ENCODE measurements around the gene COL4A2.

The COL4A2 gene

DNA sequence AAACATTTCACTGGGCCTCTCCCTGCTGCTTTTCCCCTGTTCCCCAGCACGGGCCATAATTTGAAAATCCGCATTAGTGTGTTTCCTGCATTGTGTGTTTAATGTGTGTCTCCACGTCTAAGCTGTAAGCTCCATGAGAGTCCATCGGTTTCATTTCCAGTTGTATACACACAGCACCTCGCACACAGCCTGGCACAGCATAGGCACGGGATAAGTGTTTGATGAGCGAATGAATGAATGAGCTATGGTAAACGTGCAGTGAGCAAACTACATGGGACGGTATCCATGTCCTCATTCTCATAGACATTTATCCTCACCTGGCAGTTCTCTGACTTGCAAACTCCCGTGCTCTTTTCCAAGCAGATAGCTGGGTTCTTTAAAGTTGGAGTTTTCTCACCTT lies 148.4 kb downstream of the COL4A2 start:
- no peak for DNase-seq (ENCODE audit: low spot score)

DNA sequence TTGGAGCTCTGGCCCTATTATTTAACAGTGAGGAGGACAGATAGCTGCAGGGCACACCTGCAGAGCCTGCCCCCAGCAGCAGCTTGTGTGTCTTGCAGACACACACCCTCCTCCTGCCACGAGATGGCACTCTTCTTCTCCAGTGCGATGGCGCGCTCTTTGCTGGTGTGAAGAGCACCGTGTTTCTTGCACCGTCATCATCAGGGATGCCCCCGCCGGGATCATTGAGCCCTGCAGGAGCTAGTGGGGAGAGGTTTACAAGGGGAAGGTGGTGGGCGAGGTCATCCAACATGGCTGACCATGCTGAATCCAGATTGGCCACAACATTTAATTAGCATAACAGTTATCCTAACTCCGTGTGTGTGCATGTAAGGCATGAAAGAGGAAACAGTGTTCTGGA lies 148.9 kb downstream of the COL4A2 start:
- DNase-seq (ENCODE audit: low spot score), result peak; percentile 80

DNA sequence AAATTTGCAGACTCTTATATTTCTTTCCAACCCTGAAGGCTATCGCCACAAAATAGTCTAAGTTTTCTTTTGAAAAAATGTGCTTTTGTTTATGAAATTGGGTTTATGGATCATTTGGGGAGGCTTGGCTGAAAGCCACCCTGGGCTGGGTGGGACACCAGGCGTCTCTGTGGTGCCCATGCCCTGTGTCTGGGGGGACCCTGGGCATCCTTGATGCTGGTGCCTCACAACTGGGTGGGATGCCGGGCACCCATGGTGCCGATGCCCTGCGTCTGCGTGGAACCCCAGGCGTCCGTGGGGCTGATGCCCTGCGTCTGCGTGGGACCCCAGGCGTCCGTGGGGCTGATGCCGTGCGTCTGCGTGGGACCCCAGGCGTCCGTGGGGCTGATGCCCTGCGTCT lies 149.5 kb downstream of the COL4A2 start:
- no peak for DNase-seq (ENCODE audit: low spot score)

DNA sequence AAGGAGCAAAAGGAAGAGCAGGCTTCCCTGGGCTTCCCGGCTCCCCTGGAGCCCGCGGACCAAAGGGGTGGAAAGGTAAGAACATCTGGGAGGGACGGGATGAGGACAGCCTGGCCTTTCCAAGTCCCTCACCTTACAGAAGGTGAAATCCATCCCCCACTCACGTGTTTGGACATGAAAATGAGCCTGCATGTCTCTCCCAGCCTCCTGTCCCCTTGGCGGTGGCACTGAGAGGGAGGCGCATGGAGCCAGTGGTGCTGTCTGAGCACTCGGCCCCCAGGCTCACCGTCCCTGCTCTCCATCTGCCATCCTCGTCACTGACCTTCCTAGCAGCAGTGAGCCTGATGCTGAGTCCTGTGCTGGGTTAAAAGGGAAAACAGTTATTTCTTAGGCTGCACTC lies 150.3 kb downstream of the COL4A2 start:
- DNase-seq (ENCODE audit: low spot score), result no peak

DNA sequence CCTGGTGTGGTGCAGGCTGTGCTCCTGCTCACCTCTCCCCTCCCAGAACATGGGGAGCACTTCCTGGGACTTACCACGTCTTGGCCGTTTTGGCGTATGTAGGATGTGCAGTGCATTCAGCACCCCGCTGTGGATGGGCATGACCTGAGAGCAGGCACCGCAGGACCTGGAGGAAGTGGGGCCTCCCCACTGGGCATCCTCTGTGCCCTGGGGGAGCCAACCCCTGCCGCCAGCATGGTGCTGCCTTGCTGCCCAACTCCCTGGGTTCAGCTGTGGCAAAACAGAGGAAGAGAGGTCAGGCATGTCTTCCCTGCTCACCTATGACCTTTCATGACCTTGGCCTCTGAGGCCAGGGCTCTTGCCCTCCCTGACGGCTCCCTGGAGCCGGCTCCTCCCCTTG lies 150.9 kb downstream of the COL4A2 start:
- DNase-seq (ENCODE audit: low spot score), result no peak

DNA sequence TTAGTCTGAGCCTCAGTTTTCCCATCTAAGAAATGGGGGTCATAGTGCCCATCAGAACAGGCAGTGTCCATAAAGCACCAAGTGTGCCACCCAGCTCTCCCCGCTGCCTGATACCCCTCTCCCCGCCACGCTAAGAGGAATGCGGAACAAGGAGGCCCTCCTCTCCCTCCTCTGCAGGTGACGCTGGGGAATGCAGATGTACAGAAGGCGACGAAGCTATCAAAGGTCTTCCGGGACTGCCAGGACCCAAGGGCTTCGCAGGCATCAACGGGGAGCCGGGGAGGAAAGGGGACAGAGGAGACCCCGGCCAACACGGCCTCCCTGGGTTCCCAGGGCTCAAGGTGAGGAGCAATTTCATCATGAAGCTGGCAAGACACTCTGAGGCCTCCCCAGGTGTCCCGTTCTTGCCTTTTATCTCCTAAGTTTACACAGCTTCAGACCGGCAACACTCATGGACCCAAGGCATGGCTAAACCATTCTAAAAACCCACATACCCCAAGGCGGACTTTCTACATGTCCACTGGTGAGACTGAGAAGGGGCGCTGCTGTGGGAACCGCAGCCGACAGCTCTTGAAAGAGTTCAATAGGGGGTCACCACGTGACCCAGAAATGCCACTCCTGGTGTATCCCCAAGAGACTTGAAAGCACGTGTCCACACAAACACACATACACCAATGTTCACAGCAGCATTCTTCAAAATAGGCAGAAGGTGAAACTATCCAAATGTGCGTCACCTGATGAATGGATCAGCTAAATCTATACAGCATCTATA lies 151.7 kb downstream of the COL4A2 start:
- DNase-seq (ENCODE audit: low spot score), result no peak

DNA sequence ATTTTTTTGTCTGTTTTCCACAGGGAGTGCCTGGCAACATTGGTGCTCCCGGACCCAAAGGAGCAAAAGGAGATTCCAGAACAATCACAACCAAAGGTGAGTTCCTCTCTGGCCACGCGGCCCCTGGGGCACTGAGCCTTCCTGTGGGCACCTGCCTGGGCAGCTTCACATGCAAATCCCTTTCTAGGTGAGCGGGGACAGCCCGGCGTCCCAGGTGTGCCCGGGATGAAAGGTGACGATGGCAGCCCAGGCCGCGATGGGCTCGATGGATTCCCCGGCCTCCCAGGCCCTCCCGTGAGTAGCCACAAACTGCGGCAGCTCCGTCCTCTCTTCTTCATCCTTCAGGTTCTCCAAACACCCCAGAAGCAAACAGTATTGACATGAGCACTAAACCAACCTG lies 155.0 kb downstream of the COL4A2 start:
- DNase-seq (ENCODE audit: low spot score), result no peak

DNA sequence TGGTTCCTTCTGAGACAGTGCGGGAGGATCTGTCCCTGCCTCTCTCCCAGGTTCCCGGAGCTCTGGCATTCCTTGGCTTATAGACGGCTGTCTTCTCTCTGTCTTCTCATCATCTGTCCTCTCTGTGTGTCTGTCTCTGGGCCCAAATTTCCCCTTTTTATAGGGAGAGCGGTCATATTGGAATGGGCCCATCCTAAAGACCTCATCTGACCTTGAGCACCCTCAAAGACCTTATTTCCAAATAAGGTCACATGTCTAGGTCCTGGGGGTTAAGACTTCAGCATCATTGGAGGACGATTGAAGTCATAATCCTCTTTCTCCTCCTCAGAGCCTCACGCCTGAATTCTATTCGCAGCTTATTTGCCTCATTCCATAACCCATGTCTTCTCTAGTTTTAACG lies 156.1 kb downstream of the COL4A2 start:
- DNase-seq (ENCODE audit: low spot score), result no peak

DNA sequence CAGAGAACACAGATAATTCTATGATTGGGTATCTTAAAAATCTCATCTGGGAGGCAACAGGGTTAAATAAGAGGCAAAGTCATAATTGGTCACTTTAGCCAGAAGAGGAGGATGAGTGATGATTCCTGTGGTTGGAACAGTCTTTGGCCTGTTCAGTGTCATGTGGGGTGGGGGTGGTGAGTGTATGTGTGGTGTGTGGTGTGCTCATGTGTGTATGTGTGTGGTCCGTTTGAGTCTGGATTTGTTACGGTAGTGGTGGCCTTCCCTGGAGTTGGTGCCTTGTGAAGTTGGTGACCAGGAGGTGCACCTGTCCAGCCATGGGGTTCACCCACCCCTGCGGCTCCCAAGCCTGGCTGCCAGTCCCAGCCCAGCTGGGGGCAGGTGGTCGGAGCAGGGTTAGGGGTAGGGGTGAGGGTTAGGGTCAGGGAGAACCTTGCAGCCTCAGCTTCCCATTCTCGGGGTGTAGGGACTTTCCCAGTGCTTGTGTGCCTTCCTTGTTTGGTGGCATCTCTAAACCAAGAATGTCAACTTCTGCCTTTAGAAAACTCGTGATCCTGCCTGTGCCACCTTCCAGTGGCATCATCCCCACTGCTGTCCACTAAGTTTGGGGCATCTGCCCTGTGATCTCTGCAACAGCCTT lies 156.9 kb downstream of the COL4A2 start:
- no peak for DNase-seq (ENCODE audit: low spot score)

DNA sequence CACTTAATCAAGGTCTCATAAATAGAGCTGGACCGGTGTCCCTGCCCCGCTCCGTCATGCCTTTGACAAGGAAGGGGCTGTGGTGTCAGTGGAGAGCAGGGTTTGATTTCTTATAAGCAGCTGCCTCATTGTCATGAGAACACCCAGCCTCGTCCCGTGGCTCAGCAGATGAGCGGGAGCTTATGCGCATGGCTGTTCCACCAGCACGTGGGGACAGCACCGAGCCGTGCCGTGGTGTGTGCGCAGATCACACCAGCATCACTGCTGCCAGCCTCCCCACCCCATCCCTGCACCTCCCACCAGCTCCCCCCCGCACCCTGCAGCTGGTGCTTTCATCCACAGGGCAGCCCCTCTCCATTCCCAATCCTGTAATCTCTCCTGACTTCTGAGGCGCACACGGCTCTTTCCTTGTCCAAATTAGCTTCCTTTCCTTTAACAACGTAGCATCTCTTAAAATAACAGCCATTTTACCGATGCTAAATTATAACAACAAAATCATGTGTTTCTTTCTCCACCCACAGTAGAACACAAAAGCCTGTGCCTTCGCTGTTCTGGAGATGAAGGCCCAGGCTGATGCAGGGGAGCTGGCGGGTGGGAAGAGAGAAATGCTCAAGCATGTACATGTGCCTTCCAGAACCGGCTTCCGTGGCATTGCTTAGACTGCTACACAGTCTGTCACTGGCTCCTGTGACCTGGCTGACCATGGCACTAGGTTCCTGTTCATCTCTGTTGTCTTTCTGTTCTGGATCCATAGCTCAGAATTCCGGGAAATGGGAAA lies 157.7 kb downstream of the COL4A2 start:
- no peak for DNase-seq (ENCODE audit: low spot score)

DNA sequence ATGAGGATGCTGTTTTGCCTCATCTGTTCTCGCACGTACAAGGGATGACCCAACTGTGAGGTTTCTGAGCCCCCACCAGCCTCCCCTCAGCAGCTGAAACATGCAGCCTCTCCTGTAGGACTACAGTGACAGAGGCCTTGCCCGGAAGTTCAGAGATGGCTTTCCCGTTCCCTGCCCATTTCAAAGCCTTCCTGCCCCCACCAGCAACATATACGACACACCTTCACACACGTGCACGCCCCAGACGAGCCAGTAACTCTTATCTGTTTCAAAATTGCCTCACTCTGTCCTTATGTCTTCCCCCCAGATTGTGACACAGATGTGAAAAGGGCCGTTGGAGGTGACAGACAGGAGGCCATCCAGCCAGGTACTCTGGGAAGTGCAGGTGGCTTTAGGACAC lies 158.6 kb downstream of the COL4A2 start:
- no peak for DNase-seq (ENCODE audit: low spot score)

DNA sequence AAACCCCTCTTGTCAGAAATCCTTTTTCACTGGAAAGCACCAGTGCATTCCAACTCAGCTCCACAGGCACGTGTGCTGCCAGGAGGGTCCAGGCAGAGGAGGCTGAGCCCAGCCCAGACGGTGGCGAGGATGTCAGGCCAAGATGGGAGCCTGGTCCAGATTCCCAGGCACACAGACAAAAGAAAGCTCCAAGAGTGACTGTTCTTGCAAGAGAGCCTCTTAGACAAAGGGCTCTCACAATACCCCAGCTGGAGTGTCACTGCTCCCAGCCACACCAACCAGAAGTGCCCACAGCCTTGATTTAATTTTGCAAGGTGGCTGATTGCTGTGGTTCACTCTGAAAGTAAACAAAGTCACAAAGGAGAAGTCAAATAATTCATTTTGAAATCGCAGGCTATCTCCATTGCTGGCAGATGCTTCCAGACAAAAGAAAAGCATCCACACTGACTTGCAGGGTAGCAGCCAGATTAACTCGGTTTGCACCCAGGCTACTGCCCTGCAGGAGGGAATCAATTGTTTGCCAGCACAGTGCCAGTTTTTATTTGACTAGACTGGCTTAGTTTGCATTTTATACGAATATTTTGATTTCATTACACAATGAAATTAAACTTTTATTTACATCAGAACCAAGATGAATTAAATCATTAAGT lies 159.3 kb downstream of the COL4A2 start:
- no peak for DNase-seq (ENCODE audit: low spot score)

DNA sequence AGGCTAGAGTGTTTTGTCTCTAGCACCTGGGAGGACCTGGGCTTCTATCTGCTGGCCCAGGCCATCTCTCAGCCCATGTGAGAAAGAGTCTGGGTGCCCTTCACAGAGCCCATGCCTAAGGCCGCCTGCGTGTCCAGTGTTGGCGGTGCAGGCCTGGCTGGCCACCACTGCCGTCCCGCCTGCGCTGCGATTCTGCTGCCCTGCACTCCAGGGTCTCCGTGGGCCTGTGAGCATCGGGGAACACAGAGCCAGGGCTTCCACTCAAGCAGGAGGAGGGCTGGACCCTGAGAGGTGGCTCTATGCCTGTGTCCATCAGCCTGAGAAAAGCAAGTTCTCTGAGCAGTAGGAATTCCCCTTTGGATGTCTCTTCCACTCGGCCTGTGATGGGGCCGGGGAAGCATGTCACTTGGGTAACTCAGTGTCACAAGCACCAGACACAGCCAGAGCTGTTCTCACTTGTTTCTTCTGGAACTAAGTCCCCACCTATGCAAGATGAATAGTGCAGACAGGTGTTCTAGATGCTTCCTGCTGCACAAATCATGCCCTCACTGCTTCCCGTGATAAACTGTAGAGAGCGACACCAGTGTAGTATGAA lies 160.5 kb downstream of the COL4A2 start:
- DNase-seq (ENCODE audit: low spot score), result no peak

DNA sequence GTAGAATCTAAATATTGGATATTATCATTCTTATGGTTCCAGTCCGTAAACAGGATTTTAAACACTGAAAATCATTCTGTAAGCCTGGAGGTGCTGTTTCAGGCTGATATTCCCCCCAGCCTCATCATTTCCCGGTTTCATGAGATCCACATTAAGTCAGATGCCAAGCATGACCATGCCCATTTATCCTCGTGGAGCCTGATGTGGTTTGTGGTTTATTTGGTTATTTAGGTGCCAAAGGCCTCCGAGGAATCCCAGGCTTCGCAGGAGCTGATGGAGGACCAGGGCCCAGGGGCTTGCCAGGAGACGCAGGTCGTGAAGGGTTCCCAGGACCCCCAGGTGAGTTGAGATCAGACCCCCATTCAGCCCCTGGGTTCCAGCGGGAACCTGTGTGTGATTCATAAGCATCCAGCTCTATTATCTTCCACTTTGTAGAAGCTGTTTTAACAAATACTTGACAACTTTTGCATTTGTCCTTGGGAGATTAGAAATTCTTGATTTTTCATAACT lies 162.0 kb downstream of the COL4A2 start:
- DNase-seq (ENCODE audit: low spot score), result no peak

DNA sequence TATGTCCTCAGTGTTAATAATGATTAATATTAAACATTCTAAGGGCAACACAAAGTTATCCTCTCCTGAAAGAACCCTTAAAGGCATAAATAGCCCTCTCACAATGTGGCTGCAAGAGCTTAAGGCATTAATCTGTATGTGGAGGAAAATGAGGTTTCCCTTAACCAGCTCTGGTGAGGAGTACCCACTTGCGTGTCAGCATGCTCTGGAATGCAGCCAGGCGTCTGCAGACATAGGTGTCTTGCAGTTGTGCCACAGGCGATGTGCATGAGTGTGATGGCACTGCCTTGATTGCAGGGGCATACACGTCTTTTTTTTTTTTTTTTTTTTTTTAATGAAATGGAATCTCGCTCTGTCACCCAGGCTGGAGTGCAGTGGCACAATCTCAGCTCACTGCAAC lies 162.5 kb downstream of the COL4A2 start:
- no peak for DNase-seq (ENCODE audit: low spot score)

DNA sequence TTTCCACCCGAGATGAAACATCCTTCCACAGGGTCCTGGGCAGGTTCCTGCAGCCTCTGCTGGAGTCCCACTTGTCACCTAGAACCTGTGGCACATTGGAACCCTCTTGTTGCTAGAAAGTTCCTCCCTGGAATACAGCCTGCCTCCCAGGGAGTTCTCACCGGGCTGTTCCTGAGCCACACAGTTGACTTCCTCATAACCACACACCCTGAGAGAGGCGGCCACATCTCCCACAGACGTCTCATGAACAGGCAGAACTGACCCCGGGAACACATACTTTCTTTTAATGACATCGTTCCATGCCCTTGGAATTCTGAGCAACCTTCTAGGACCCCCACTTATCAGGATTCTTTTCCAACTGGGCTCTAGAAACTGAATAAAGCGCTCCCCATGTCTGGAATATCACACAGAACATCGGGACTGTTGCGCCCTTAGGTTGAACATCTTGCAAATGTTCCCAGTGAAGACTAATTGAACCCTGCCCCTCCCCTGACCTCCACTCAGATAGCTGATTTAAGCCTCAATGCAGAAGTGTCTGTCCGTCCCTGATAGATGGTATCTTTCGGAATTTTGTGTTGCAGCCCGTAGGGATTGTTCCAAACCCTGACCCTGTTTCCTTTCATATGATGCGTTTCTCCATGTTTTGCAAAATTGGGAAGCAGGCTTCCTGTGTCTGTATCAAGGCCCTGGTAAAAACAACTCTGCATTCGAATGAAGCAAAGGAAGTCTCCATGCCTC lies 163.4 kb downstream of the COL4A2 start:
- no peak for DNase-seq (ENCODE audit: low spot score)

DNA sequence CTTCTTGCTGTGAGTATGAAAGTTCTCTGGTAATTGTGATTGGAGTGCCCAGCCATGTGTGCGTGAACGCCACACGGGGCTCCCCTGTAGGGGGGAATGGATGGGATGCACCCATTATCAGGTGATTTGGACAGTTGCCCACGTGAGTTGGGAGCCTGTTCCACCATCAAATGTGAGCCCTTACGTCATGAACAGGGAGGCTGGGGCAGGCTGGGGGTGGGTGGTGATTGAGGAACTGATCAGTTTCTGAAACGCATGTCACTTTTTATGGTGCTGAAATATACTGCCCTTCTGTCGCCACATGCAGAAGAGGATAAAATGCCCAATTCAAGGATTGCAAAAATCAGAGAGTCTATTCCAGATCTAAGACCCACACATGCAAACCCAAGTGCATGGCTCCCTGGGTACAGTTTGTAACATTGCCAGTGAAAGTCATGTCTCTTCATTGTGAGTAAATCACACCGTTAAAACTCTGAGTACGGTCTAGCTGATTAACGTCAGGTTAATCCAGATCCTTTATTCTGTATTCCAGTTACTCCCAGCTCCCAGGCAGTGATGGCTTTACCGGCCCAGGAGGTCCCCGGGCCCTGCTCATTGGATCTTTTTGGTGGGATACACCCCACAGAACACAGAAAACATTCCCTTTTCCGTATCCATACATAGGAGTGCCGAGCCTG lies 164.2 kb downstream of the COL4A2 start:
- DNase-seq (ENCODE audit: low spot score), result no peak

DNA sequence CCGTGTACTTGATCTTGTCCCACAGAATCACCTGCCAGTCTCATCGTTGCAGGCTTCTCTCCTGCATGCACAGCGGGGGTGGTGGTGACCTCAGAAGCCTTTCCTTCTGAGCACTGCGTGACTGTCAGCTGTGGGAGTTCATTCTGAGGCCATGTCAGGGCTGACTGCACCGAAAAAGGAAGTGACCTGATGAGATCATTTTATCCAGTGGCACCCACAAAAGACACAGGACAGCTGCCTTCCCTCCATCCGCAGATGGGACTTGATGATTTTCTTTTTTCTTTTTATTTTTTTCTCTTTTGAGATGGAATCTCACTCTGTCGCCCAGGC lies 164.7 kb downstream of the COL4A2 start:
- no peak for DNase-seq (ENCODE audit: low spot score)

DNA sequence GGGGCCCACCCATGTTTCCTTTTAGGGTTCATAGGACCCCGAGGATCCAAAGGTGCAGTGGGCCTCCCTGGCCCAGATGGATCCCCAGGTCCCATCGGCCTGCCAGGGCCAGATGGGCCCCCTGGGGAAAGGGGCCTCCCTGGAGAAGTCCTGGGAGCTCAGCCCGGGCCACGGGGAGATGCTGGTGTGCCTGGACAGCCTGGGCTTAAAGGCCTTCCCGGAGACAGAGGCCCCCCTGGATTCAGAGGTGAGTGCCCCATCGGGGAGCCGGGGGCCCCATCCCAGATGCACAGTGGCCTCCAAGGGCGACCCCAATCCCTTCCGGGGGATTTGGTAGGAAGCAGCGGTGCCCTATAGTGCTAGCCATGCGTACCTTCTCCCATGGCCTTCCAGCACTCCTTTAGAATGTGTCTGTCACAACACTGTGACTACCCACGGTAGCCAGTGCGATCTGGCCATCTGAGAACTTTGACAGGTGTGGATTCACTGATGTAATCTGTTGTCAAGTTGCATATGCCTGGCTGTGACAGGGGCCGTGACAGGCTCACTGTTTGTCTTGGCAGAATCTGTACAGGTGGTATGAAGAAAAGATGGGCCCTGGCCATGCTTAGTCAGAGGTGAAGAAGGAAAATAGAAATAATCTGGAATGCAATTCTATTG lies 165.9 kb downstream of the COL4A2 start:
- DNase-seq (ENCODE audit: low spot score), result no peak

DNA sequence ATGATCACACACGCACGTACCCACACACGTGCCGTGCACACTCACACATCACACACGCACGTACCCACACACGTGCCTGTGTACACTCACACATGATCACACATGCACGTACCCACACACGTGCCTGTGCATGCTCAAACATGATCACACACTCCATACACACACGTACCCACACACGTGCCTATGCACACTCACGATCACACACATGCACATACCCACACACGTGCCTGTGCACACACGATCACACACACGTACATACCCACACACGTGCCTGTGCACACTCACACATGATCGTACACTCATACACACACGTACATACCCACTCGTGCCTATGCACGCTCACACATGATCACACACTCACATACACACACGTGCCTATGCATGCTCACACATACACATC lies 167.6 kb downstream of the COL4A2 start:
- no peak for DNase-seq (ENCODE audit: low spot score)
